ENCODE results near the gene NEDD8.

NEDD8 gene

GRCh38 chr14:24194186-24194872 lies 37.8 kb downstream of the NEDD8 start:
- no peak for DNase-seq

- no peak for DNase-seq
These were observed 39.2 kb downstream of the NEDD8 start for GRCh38 chr14:24192933-24193332.

- no peak for DNase-seq
These were observed 41.8 kb downstream of the NEDD8 start for GRCh38 chr14:24190416-24190815.

- no peak for DNase-seq
These were observed 42.7 kb downstream of the NEDD8 start for GRCh38 chr14:24189460-24189859.

GRCh38 chr14:24189059-24189375 lies 43.1 kb downstream of the NEDD8 start:
- DNase-seq, result no peak

- peak; percentile 92 for DNase-seq
These were observed 43.7 kb downstream of the NEDD8 start, which contains the start of gene IPO4 for GRCh38 chr14:24188251-24189058. IPO4 (minus strand) TSS chr14:24188816; CDS start chr14:24188787, 29 bp downstream.

GRCh38 chr14:24187539-24187915 lies 44.6 kb downstream of the NEDD8 start:
- no peak for DNase-seq

- no peak for DNase-seq
These were observed 45.2 kb downstream of the NEDD8 start for GRCh38 chr14:24186831-24187538.

- no peak for DNase-seq
These were observed 46.4 kb downstream of the NEDD8 start for GRCh38 chr14:24185741-24186140.

- DNase-seq, result no peak
These were observed 47.1 kb downstream of the NEDD8 start for GRCh38 chr14:24185026-24185425.

- DNase-seq, result no peak
These were observed 47.8 kb downstream of the NEDD8 start for GRCh38 chr14:24184104-24184970.

GRCh38 chr14:24183014-24183481 lies 49.1 kb downstream of the NEDD8 start:
- no peak for DNase-seq

GRCh38 chr14:24182110-24182882 lies 49.9 kb downstream of the NEDD8 start:
- DNase-seq, result no peak

GRCh38 chr14:24181371-24182077 lies 50.6 kb downstream of the NEDD8 start:
- DNase-seq, result no peak

- no peak for DNase-seq
These were observed 52.0 kb downstream of the NEDD8 start for GRCh38 chr14:24179961-24180796.

- no peak for DNase-seq
These were observed 52.7 kb downstream of the NEDD8 start for GRCh38 chr14:24179294-24179960.

- DNase-seq, result no peak
These were observed 53.6 kb downstream of the NEDD8 start for GRCh38 chr14:24178399-24179178.

- no peak for DNase-seq
These were observed 54.3 kb downstream of the NEDD8 start for GRCh38 chr14:24177891-24178290.
